ENCODE data around the gene SMU1.
"Not testable (repeated sequence)": the region's sequence is repeated elsewhere in the genome, so short reads cannot be mapped to it uniquely, and the experiment has no call there.

Gene SMU1

DNA sequence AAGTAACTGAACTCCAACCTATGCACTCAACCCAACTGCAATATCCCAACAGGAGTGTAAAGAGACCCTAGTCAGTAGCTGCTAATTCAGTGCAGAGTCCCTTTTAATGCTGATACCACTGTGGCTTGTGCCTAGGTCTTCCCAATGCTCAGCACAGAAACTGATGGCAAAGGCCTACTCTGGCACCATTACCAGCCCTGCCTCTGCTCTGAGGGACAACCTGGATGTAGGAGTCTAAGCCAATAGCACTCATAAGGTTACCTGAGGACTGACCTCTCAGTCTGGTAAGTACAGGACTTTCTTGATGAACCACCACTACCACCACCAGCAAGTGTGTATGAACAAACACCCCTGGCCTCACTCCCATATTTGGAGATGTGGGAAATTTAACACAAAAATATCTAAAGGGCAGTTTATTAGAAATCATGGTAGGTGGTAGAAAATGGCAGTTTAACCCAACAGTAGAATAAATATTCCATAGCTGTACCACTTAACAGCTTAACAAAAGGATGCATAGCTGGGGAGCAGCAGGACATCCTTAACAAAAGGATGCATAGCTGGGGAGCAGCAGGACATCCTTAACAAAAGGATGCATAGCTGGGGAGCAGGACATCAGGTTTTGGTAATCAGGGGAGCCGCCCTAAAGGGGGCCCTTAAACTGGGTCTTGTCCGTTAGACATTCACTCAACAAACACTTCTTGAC, 62.4 kb downstream of the SMU1 start:
- in situ Hi-C loops (cut with HindIII; ENCODE audit: low sequenced_read_pairs), result no loop called here
- DNase-seq (ENCODE audit: low read depth, low spot score), result no peak
- TF ChIP-seq, protein P1, sequence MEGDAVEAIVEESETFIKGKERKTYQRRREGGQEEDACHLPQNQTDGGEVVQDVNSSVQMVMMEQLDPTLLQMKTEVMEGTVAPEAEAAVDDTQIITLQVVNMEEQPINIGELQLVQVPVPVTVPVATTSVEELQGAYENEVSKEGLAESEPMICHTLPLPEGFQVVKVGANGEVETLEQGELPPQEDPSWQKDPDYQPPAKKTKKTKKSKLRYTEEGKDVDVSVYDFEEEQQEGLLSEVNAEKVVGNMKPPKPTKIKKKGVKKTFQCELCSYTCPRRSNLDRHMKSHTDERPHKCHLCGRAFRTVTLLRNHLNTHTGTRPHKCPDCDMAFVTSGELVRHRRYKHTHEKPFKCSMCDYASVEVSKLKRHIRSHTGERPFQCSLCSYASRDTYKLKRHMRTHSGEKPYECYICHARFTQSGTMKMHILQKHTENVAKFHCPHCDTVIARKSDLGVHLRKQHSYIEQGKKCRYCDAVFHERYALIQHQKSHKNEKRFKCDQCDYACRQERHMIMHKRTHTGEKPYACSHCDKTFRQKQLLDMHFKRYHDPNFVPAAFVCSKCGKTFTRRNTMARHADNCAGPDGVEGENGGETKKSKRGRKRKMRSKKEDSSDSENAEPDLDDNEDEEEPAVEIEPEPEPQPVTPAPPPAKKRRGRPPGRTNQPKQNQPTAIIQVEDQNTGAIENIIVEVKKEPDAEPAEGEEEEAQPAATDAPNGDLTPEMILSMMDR (IDR thresholded peaks at IDR 0.05; ENCODE audit: low read depth, low read length), result no peak

DNA sequence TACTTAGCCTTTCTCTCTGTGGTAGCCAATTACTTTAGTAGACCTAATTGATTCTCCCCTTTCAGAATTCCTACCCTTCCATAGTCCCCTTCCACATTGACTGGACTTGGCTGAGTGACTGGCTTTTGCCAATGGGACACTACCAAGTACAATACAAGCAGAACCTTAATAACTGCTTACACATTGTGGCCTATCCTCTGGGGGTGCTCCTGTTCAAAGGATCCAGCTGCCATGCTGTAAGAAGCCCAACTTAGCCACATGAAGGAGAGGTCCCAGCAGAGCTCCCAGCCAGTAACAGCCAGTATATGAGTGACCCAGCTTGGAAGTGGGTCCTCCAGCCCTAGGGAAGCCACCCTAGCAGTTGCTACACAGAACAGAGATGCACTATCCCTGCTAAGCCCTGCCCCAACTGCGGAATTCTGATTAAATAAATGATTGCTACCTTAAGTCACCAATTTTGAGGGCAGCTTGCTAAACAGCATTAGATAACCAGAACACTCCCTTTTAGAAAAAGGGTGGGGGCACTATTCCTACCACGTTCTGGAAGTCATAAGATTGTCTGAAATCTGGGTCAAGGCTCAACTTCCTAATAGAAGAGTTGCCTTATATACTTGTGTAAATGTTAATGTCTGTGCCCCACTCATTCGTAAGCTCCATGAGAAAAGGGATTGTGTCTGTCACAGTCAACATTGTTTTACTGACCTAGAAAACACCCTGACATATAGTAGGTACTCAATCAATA, 64.0 kb downstream of the SMU1 start:
- TF ChIP-seq, protein P1 (IDR thresholded peaks at IDR 0.05; ENCODE audit: low read depth, low read length), result no peak
- H3K4me3 ChIP-seq (ENCODE audit: low read depth, low read length), result no peak overlapping the region
- no peak for DNase-seq (ENCODE audit: low read depth, low spot score)
- in situ Hi-C loops (cut with HindIII; ENCODE audit: low sequenced_read_pairs), result no loop called here

More for the DNA sequence above, 62.4 kb downstream of the SMU1 start:
- no peak overlapping the region for H3K4me3 ChIP-seq (ENCODE audit: low read depth, low read length)

DNA sequence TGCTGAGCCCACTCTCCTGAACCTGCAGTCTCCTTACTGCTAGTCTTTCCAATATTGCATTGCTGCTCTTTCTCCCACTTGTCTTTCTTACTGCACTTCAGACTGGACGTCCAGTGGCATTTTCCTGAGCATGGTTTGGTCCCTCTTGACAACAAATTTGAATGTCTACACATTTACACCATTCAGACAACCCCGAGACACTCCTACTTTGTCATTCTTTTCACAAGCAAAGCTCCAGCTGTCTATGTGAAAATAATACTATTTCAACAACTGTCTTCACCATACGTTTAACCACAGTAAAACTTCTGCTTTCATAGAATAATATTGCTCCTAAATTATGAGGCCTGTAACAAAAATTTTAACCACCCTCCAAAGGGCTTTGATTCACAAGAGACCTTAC, 64.6 kb downstream of the SMU1 start:
- in situ Hi-C loops (cut with HindIII; ENCODE audit: low sequenced_read_pairs), result no loop called here
- TF ChIP-seq, protein P1 (IDR thresholded peaks at IDR 0.05; ENCODE audit: low read depth, low read length), result no peak
- H3K4me3 ChIP-seq (ENCODE audit: low read depth, low read length), result no peak overlapping the region

DNA sequence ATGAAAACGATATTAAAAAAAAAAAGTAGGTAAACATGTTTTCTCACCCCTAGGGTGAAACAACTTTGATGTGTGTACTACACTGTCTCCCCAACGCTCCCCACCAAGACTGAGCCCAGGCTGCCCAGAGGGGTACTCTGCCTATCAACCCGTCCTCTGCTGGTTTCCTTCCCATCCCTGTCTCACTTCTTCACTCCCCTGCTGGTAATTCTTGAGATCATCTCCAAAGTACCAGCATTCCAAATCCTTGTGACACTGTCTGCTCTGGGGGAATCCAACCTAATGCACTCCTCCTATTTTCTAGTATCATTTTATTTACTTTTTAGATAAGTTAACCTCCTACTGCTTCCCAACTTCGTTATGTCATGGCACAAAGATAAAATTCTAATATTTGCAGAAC, 68.7 kb downstream of the SMU1 start:
- in situ Hi-C loops (cut with HindIII; ENCODE audit: low sequenced_read_pairs), result no loop called here
- TF ChIP-seq, protein P1 (IDR thresholded peaks at IDR 0.05; ENCODE audit: low read depth, low read length), result no peak
- DNase-seq (ENCODE audit: low read depth, low spot score), result no peak
- no peak overlapping the region for H3K4me3 ChIP-seq (ENCODE audit: low read depth, low read length)

More for the DNA sequence above, 64.6 kb downstream of the SMU1 start:
- no peak for DNase-seq (ENCODE audit: low read depth, low spot score)

DNA sequence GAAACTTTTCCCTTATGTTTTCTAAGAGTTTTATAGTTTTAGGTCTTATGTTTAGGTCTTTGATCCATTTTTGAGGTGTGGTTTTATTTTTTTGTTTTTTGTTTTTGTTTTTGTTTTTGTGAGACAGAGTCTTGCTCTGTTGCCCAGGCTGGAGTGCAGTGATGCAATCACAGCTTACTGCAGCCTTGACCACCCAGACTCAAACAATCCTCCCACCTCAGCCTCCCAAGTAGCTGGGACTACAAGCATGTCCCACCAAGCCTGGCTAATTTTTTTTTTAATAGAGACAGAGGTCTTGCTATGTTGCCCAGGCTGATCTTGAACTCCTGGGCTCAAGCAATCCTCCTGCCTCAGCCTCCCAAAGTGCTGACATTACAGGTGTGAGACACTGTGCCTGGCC, 71.1 kb downstream of the SMU1 start:
- H3K4me3 ChIP-seq (ENCODE audit: low read depth, low read length); in situ Hi-C loops (cut with HindIII; ENCODE audit: low sequenced_read_pairs); DNase-seq (ENCODE audit: low read depth, low spot score): not testable (repeated sequence)

DNA sequence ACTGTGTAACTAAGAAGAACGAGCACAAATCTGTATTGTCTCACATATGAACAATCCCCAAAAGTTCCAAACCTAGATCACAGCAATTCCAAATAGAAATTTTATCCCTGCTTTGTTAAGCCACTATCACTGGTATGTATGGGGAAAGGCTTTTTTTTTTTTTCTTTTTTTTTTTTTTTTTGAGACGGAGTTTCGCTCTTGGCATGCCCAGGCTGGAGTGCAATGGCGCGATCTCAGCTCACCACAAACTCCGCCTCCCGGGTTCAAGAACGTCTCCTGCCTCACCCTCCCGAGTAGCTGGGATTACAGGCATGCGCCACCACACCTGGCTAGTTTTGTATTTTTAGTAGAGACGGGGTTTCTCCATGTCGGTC, 75.8 kb downstream of the SMU1 start:
- DNase-seq (ENCODE audit: low read depth, low spot score); in situ Hi-C loops (cut with HindIII; ENCODE audit: low sequenced_read_pairs): not testable (repeated sequence)
- H3K4me3 ChIP-seq (ENCODE audit: low read depth, low read length), result peak overlapping the region; percentile 98

DNA sequence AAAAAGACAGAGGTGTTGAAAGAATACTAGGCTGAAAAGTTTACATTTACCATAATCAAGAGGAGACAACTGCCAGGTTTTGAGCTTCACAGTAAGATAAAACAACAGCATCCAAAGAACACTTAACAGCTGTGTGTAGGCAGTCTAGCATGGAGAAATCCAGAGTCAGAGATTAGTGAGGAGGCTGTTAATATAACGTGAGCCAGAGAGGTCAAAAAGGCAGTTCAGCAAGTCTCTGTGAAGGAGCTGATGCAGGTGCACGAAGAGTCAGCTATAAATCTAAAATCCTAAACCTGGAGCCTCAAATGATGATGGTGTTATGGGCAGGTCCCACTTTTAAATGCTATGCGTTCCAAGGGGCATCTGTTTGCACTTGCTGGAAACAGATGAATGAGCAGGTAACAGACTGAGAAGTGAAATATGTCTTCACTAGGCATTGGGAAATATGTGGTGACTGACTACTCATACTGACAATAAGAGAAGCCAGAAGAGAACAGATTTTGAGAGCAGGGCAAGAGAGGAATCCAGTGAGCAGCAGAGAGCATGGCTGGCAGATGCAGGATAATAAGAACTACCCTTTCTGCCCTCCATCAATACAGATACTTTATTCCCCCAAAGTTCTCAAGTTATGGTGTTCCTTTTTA, 83.8 kb downstream of the SMU1 start:
- no peak overlapping the region for H3K4me3 ChIP-seq (ENCODE audit: low read depth, low read length)
- TF ChIP-seq, protein P1 (IDR thresholded peaks at IDR 0.05; ENCODE audit: low read depth, low read length), result no peak
- in situ Hi-C loops (cut with HindIII; ENCODE audit: low sequenced_read_pairs), result no loop called here
- DNase-seq (ENCODE audit: low read depth, low spot score), result no peak
